GM12801 (cell line): ENCODE data around the gene CHST12.

Source experiments
- CTCF ChIP-seq: IDR thresholded peaks from one replicate; pipeline ENCODE4 v1.5.1; 2011; ENCODE audit warnings: control low read depth; ENCODE audit not compliant: insufficient read length; ENCODE audit errors: extremely low read depth

Gene CHST12

GRCh38 chr7:2403718-2404648, 572 bp downstream of the CHST12 start:
- TF ChIP-seq CTCF = no peak

- TF ChIP-seq CTCF = no peak
Measured at GRCh38 chr7:2404714-2405119, 1.3 kb downstream of the CHST12 start.

- no peak for TF ChIP-seq CTCF
Measured at GRCh38 chr7:2405201-2405600, 1.8 kb downstream of the CHST12 start.

- no peak for TF ChIP-seq CTCF
Measured at GRCh38 chr7:2405601-2406345, 2.4 kb downstream of the CHST12 start.

- no peak for TF ChIP-seq CTCF
Measured at GRCh38 chr7:2409745-2410414, 6.5 kb downstream of the CHST12 start.

- TF ChIP-seq CTCF = no peak
Measured at GRCh38 chr7:2411049-2411448, 7.6 kb downstream of the CHST12 start.

GRCh38 chr7:2411815-2412586, 8.6 kb downstream of the CHST12 start:
- no peak for TF ChIP-seq CTCF
